ENCODE results near the gene WNT9B. TPM values are rescaled to one million over a fixed set of nuclear protein-coding genes. Genes with fewer than 3 reads are reported as not detected.

Gene WNT9B
- total RNA-seq (2.6 and 3.0 TPM in 2 replicates), polyA plus RNA-seq (0.33 and 2.4 TPM in 2 replicates)

GRCh38 chr17:46851029-46851741 lies at the start of gene WNT9B:
Gene WNT9B, plus strand, starts transcription at chr17:46851583. Its CDS starts 56 bp downstream, at chr17:46851639.
- under 1% methylated on average over 21 of the region's 75 CpGs for WGBS (ENCODE audit: low lambda C conversion rate, missing lambda C conversion rate)
- TF ChIP-seq CTCF (IDR thresholded peaks at IDR 0.05; ENCODE audit: poor library complexity) (no peak), EZH2 (IDR thresholded peaks at IDR 0.05; ENCODE audit: borderline replicate concordance) (no peak), EZH2phosphoT487 (IDR thresholded peaks at IDR 0.05; ENCODE audit: low read depth, severe bottlenecking, unreplicated experiment) (no peak)
- Histone ChIP-seq H3K4me2 (peak within 1 kb of the TSS; percentile 100), H3K27ac (no peak within 1 kb of the TSS), H3K9me3 (ENCODE audit: low read depth) (no peaks in the 10 kb centered on the region), H3K4me1 (ENCODE audit: insufficient read depth) (peaks cover 5% of the 10 kb centered on the region), H3K79me2 (no peaks in the 10 kb centered on the region), H3K36me3 (replicated peaks; ENCODE audit: insufficient read depth, low read depth) (no peaks in the 10 kb centered on the region), H3K9me2 (replicated peaks; ENCODE audit: insufficient read depth) (no peaks in the 10 kb centered on the region), H3K4me3 (peak within 1 kb of the TSS; percentile 64), H4K20me1 (ENCODE audit: insufficient read depth, poor library complexity, severe bottlenecking) (no peaks in the 10 kb centered on the region), H3K27me3 (peaks cover 41% of the 10 kb centered on the region), H2AFZ (peak within 1 kb of the TSS; percentile 52)
- DNase-seq (ENCODE audit: low spot score) = peak; percentile 90

GRCh38 chr17:46802800-46803199 lies 48.6 kb upstream of the WNT9B start:
- no peak for TF ChIP-seq EZH2 (IDR thresholded peaks at IDR 0.05; ENCODE audit: borderline replicate concordance)
- TF ChIP-seq EZH2phosphoT487 (IDR thresholded peaks at IDR 0.05; ENCODE audit: low read depth, severe bottlenecking, unreplicated experiment) = no peak
- no peak for TF ChIP-seq CTCF (IDR thresholded peaks at IDR 0.05; ENCODE audit: poor library complexity)
- Histone ChIP-seq H3K4me3 (no peak overlapping the region), H3K4me2 (no peak overlapping the region), H3K79me2 (no peaks in the 10 kb centered on the region), H3K4me1 (ENCODE audit: insufficient read depth) (no peaks in the 10 kb centered on the region), H3K27me3 (no peaks in the 10 kb centered on the region), H2AFZ (no peak overlapping the region), H3K9me2 (replicated peaks; ENCODE audit: insufficient read depth) (no peaks in the 10 kb centered on the region), H4K20me1 (ENCODE audit: insufficient read depth, poor library complexity, severe bottlenecking) (no peaks in the 10 kb centered on the region), H3K36me3 (replicated peaks; ENCODE audit: insufficient read depth, low read depth) (no peaks in the 10 kb centered on the region), H3K9me3 (ENCODE audit: low read depth) (no peaks in the 10 kb centered on the region), H3K27ac (no peak overlapping the region)
- DNase-seq (ENCODE audit: low spot score) = no peak
- WGBS (ENCODE audit: low lambda C conversion rate, missing lambda C conversion rate) = 76% methylated on average over 7 of the region's 7 CpGs

GRCh38 chr17:46803544-46803943 lies 47.8 kb upstream of the WNT9B start:
- no peaks in the 10 kb centered on the region for H3K9me3 ChIP-seq (ENCODE audit: low read depth)
- H3K4me1 ChIP-seq (ENCODE audit: insufficient read depth) = no peaks in the 10 kb centered on the region
- no peaks in the 10 kb centered on the region for H3K36me3 ChIP-seq (replicated peaks; ENCODE audit: insufficient read depth, low read depth)
- no peak overlapping the region for H3K4me3 ChIP-seq
- H3K27me3 ChIP-seq = no peaks in the 10 kb centered on the region
- no peaks in the 10 kb centered on the region for H3K9me2 ChIP-seq (replicated peaks; ENCODE audit: insufficient read depth)
- no peak for DNase-seq (ENCODE audit: low spot score)
- no peak for TF ChIP-seq CTCF (IDR thresholded peaks at IDR 0.05; ENCODE audit: poor library complexity)
- no peak for TF ChIP-seq EZH2 (IDR thresholded peaks at IDR 0.05; ENCODE audit: borderline replicate concordance)
- no peak for TF ChIP-seq EZH2phosphoT487 (IDR thresholded peaks at IDR 0.05; ENCODE audit: low read depth, severe bottlenecking, unreplicated experiment)
- H2AFZ ChIP-seq = no peak overlapping the region
- no peak overlapping the region for H3K4me2 ChIP-seq
- H3K27ac ChIP-seq = no peak overlapping the region
- no peaks in the 10 kb centered on the region for H3K79me2 ChIP-seq
- 82% methylated on average over 5 of the region's 5 CpGs for WGBS (ENCODE audit: low lambda C conversion rate, missing lambda C conversion rate)
- H4K20me1 ChIP-seq (ENCODE audit: insufficient read depth, poor library complexity, severe bottlenecking) = no peaks in the 10 kb centered on the region

All from hepatocyte (in vitro differentiated cells).